Activated CD4-positive, alpha-beta T cell treated with anti-CD3 and anti-CD28 coated beads, Interleukin-2, amount 10 ng/mL, durations not matched to agents 7 days and 5 days (primary cell): ENCODE results near the gene ZNF407. TPM values are rescaled to one million over a fixed set of nuclear protein-coding genes. Genes with fewer than 3 reads are reported as not detected.

Experiments
- CTCF ChIA-PET: fragments of 350-600 bp; sonication (Branson Sonifier 250); formaldehyde crosslinking; loops from one replicate; lab custom pipeline; 2021; ENCODE audit warnings: antibody characterized with exemption; lab: Charles Lee
- POLR2A ChIA-PET: fragments of 350-600 bp; sonication (Branson Sonifier 250); formaldehyde crosslinking; loops from one replicate; lab custom pipeline; 2021; ENCODE audit warnings: antibody characterized with exemption; lab: Charles Lee
- DNase-seq: peaks from one replicate; pipeline ENCODE4 v3.0.0-alpha.2; 2020
- H3K27ac Mint-ChIP-seq: one replicate; pipeline ENCODE4 v1.8.0; 2021; ENCODE audit warnings: mild to moderate bottlenecking, moderate library complexity, mixed read lengths
- H3K27me3 Mint-ChIP-seq: one replicate; pipeline ENCODE4 v1.8.0; 2021; ENCODE audit warnings: mixed read lengths
- H3K36me3 Mint-ChIP-seq: one replicate; pipeline ENCODE4 v1.8.0; 2021; ENCODE audit warnings: low read depth, mixed read lengths
- H3K4me1 Mint-ChIP-seq: one replicate; pipeline ENCODE4 v1.8.0; 2021; ENCODE audit warnings: mixed read lengths
- H3K4me3 Mint-ChIP-seq: one replicate; pipeline ENCODE4 v1.8.0; 2021; ENCODE audit warnings: mild to moderate bottlenecking, moderate library complexity, mixed read lengths
- H3K9me3 Mint-ChIP-seq: one replicate; pipeline ENCODE4 v1.8.0; 2021; ENCODE audit warnings: mixed read lengths
- total RNA-seq, 2 experiments: library from RNA; stranded (reverse); gene quantifications; one replicate each; pipeline ENCODE4 v1.2.3, GENCODE V29; 2021

ZNF407 gene
- total RNA-seq, 2 experiments from 2014 or later = 19.3 TPM

GRCh38 chr18:75067996-75068645 lies 470.5 kb downstream of the ZNF407 start:
- CTCF ChIA-PET = interaction anchor here (1.0 kb wide), 1 partner anchor 15 kb away, joined by 3 read pairs; no protein-coding TSS in a partner anchor
- no peak for DNase-seq

GRCh38 chr18:75068682-75069435 lies 471.2 kb downstream of the ZNF407 start:
- H3K27ac Mint-ChIP-seq = no peak overlapping the region
- H3K4me1 Mint-ChIP-seq = peaks cover 35% of the 10 kb centered on the region

More at GRCh38 chr18:75067996-75068645, 470.5 kb downstream of the ZNF407 start:
- Mint-ChIP-seq H3K27ac (peak overlapping the region; percentile 57), H3K9me3 (no peaks in the 10 kb centered on the region), H3K4me3 (no peak overlapping the region), H3K36me3 (peaks cover 16% of the 10 kb centered on the region), H3K4me1 (peaks cover 35% of the 10 kb centered on the region), H3K27me3 (no peaks in the 10 kb centered on the region)
- POLR2A ChIA-PET = no interaction called here

GRCh38 chr18:75070235-75070624 lies 472.6 kb downstream of the ZNF407 start:
- ChIA-PET CTCF (no interaction called here), POLR2A (no interaction called here)
- peaks cover 8% of the 10 kb centered on the region for H3K9me3 Mint-ChIP-seq
- peaks cover 23% of the 10 kb centered on the region for H3K36me3 Mint-ChIP-seq
- H3K4me3 Mint-ChIP-seq = peak overlapping the region; percentile 71
- no peaks in the 10 kb centered on the region for H3K27me3 Mint-ChIP-seq
- H3K27ac Mint-ChIP-seq = peak overlapping the region; percentile 98
- H3K4me1 Mint-ChIP-seq = peaks cover 35% of the 10 kb centered on the region
- no peak for DNase-seq

More at GRCh38 chr18:75068682-75069435, 471.2 kb downstream of the ZNF407 start:
- Mint-ChIP-seq H3K9me3 (peaks cover 3% of the 10 kb centered on the region), H3K36me3 (peaks cover 18% of the 10 kb centered on the region), H3K4me3 (no peak overlapping the region), H3K27me3 (no peaks in the 10 kb centered on the region)
- POLR2A ChIA-PET = no interaction called here
- CTCF ChIA-PET = interaction anchor here (1.0 kb wide), 1 partner anchor 16 kb away, joined by 3 read pairs; no protein-coding TSS in a partner anchor
- DNase-seq = no peak

GRCh38 chr18:75070625-75071483 lies 473.2 kb downstream of the ZNF407 start:
- H3K9me3 Mint-ChIP-seq = peaks cover 8% of the 10 kb centered on the region
- peak overlapping the region; percentile 98 for H3K27ac Mint-ChIP-seq
- H3K27me3 Mint-ChIP-seq = no peaks in the 10 kb centered on the region
- peak; percentile 81 for DNase-seq
- peaks cover 35% of the 10 kb centered on the region for H3K4me1 Mint-ChIP-seq
- ChIA-PET CTCF (interaction anchor here (0.6 to 1.2 kb wide), 3 partner anchors 19 to 141 kb away, joined by 3 to 5 read pairs (median 3); no protein-coding TSS in a partner anchor), POLR2A (interaction anchor here (0.6 to 1.0 kb wide), 3 partner anchors 90 to 924 kb away, joined by 3 to 4 read pairs (median 3); partner anchors contain the start of gene FBXO15)
- H3K4me3 Mint-ChIP-seq = peak overlapping the region; percentile 71
- peaks cover 25% of the 10 kb centered on the region for H3K36me3 Mint-ChIP-seq

- Mint-ChIP-seq H3K27me3 (no peaks in the 10 kb centered on the region), H3K27ac (peak overlapping the region; percentile 98), H3K36me3 (peaks cover 28% of the 10 kb centered on the region), H3K4me3 (peak overlapping the region; percentile 71), H3K4me1 (peaks cover 35% of the 10 kb centered on the region), H3K9me3 (peaks cover 11% of the 10 kb centered on the region)
- CTCF ChIA-PET = interaction anchor here (0.6 to 1.2 kb wide), 3 partner anchors 20 to 141 kb away, joined by 3 to 5 read pairs (median 3); no protein-coding TSS in a partner anchor
- POLR2A ChIA-PET = interaction anchor here (0.6 to 1.0 kb wide), 3 partner anchors 90 to 924 kb away, joined by 3 to 4 read pairs (median 3); partner anchors contain the start of gene FBXO15
- no peak for DNase-seq
Measured at GRCh38 chr18:75071484-75071785, 473.8 kb downstream of the ZNF407 start.

GRCh38 chr18:75071866-75072671 lies 474.4 kb downstream of the ZNF407 start:
- CTCF ChIA-PET = interaction anchor here (1.2 kb wide), 1 partner anchor 140 kb away, joined by 3 read pairs; no protein-coding TSS in a partner anchor
- peak overlapping the region; percentile 98 for H3K27ac Mint-ChIP-seq

GRCh38 chr18:75072672-75073371 lies 475.2 kb downstream of the ZNF407 start:
- Mint-ChIP-seq H3K4me1 (peaks cover 32% of the 10 kb centered on the region), H3K9me3 (peaks cover 19% of the 10 kb centered on the region), H3K36me3 (peaks cover 29% of the 10 kb centered on the region), H3K4me3 (no peak overlapping the region), H3K27ac (peak overlapping the region; percentile 98), H3K27me3 (no peaks in the 10 kb centered on the region)
- DNase-seq = no peak
- ChIA-PET POLR2A (no interaction called here), CTCF (interaction anchor here (0.6 kb wide), 2 partner anchors 23 to 99 kb away, joined by 3 read pairs; no protein-coding TSS in a partner anchor)

More at GRCh38 chr18:75071866-75072671, 474.4 kb downstream of the ZNF407 start:
- H3K4me3 Mint-ChIP-seq = peak overlapping the region; percentile 71
- H3K4me1 Mint-ChIP-seq = peaks cover 35% of the 10 kb centered on the region
- DNase-seq = no peak
- POLR2A ChIA-PET = interaction anchor here (0.6 to 1.0 kb wide), 2 partner anchors 91 to 925 kb away, joined by 3 to 4 read pairs; partner anchors contain the start of gene FBXO15
- peaks cover 29% of the 10 kb centered on the region for H3K36me3 Mint-ChIP-seq
- no peaks in the 10 kb centered on the region for H3K27me3 Mint-ChIP-seq
- peaks cover 13% of the 10 kb centered on the region for H3K9me3 Mint-ChIP-seq

- POLR2A ChIA-PET = no interaction called here
- no peak overlapping the region for H3K4me3 Mint-ChIP-seq
- peaks cover 32% of the 10 kb centered on the region for H3K4me1 Mint-ChIP-seq
- no peak overlapping the region for H3K27ac Mint-ChIP-seq
- CTCF ChIA-PET = interaction anchor here (0.6 kb wide), 1 partner anchor 22 kb away, joined by 3 read pairs; no protein-coding TSS in a partner anchor
- no peaks in the 10 kb centered on the region for H3K27me3 Mint-ChIP-seq
- H3K9me3 Mint-ChIP-seq = peaks cover 22% of the 10 kb centered on the region
- H3K36me3 Mint-ChIP-seq = peaks cover 29% of the 10 kb centered on the region
- no peak for DNase-seq
Measured at GRCh38 chr18:75073654-75074053, 476.0 kb downstream of the ZNF407 start.

GRCh38 chr18:75074196-75075015 lies 476.7 kb downstream of the ZNF407 start:
- POLR2A ChIA-PET = no interaction called here
- CTCF ChIA-PET = no interaction called here
- no peak overlapping the region for H3K4me3 Mint-ChIP-seq
- DNase-seq = no peak
- H3K9me3 Mint-ChIP-seq = peaks cover 26% of the 10 kb centered on the region
- H3K4me1 Mint-ChIP-seq = peaks cover 29% of the 10 kb centered on the region
- no peak overlapping the region for H3K27ac Mint-ChIP-seq
- peaks cover 29% of the 10 kb centered on the region for H3K36me3 Mint-ChIP-seq
- H3K27me3 Mint-ChIP-seq = no peaks in the 10 kb centered on the region

- DNase-seq = no peak
- Mint-ChIP-seq H3K4me3 (no peak overlapping the region), H3K36me3 (peaks cover 29% of the 10 kb centered on the region), H3K27me3 (no peaks in the 10 kb centered on the region), H3K4me1 (peaks cover 24% of the 10 kb centered on the region), H3K9me3 (peaks cover 26% of the 10 kb centered on the region), H3K27ac (no peak overlapping the region)
- CTCF ChIA-PET = no interaction called here
- POLR2A ChIA-PET = no interaction called here
Measured at GRCh38 chr18:75075016-75075305, 477.3 kb downstream of the ZNF407 start.
